HCT116 (cell line): ENCODE measurements around the gene RAMP3.

Experiments
- CTCF ChIP-seq, 3 experiments: fragments of 200-600 bp in 1 of 3; sonication (generic) in 1 of 3; IDR thresholded peaks in 2 of 3; conservative IDR thresholded peaks in 1 of 3; 2 replicates each; pipeline ENCODE4 v1.5.1; 2012 to 2017; ENCODE audit warnings: low read depth in 2 of 3, low read length in 2 of 3, antibody characterized with exemption in 1 of 3, borderline replicate concordance in 1 of 3, control low read depth in 1 of 3, mild to moderate bottlenecking in 1 of 3, mixed read lengths in 1 of 3, mixed run types in 1 of 3, moderate library complexity in 1 of 3; ENCODE audit not compliant: insufficient read depth in 1 of 3
- POLR2A ChIP-seq: IDR thresholded peaks from 2 replicates; pipeline ENCODE4 v1.7.0; 2011; ENCODE audit warnings: borderline replicate concordance; ENCODE audit not compliant: insufficient read depth, insufficient read length; ENCODE audit errors: extremely low read depth
- SIN3A ChIP-seq: IDR thresholded peaks from 2 replicates; pipeline ENCODE4 v1.6.1; 2012; ENCODE audit warnings: low read depth

- TF ChIP-seq POLR2A (no peak), SIN3A (no peak), CTCF (IDR thresholded peaks at IDR 0.05 in 2 of 3, conservative IDR thresholded peaks at IDR 0.05 in 1 of 3; ENCODE audit: borderline replicate concordance in 1 of 3, insufficient read depth in 1 of 3, low read depth in 2 of 3, low read length in 2 of 3) (no peak)
Observed at GRCh38 chr7:45155941-45156340, 1.6 kb upstream of the RAMP3 start.
